Measurements from ENCODE around the gene CLIP1. TPM values are rescaled to one million over a fixed set of nuclear protein-coding genes. Genes with fewer than 3 reads are reported as not detected.

Gene CLIP1
- total and polyA plus RNA-seq, 2 of the 8 experiments (the other 6 are each of a cell fraction or from before 2014, with no cell fraction given), result 19.0 to 27.6 TPM

DNA sequence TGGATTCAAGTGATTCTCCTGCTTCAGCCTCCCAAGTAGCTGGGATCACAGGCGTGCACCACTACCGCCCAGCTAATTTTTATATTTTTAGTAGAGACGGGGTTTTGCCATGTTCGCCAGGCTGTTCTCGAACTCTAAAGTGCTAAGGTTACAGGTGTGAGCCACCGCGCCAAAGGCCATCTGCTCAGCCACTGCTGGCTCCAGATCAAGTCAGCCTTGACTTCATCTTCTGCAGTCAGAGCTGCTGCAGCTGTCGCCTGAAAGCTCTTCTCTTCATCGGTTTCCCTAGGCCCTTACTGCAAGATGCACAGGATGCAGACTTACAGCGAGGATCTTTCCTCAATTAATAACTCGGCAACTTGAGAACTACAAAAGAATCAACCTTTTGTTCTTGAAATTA, 66.8 kb downstream of the CLIP1 start (continued):
- TF ChIP-seq, protein P1, sequence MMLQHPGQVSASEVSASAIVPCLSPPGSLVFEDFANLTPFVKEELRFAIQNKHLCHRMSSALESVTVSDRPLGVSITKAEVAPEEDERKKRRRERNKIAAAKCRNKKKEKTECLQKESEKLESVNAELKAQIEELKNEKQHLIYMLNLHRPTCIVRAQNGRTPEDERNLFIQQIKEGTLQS (IDR thresholded peaks at IDR 0.05; ENCODE audit: insufficient read depth, low read depth, low read length), result no peak

Measured in H1 (cell line).